ENCODE data around the gene GORASP1. TPM values are rescaled to one million over a fixed set of nuclear protein-coding genes. Genes with fewer than 3 reads are reported as not detected.

GORASP1 gene
- polyA plus RNA-seq (ENCODE audit: insufficient read length in 3 of 3), result 10 to 100 TPM; 60.8 to 73.9 (median 66.3) TPM
- long read RNA-seq, donor 1, partial matches to known transcripts, result 0 of 3 reads
- long read RNA-seq, donor 1, other reads (novel, unspliced or antisense), result 0 of 3 reads
- long read RNA-seq, donor 2, partial matches to known transcripts, result 6 of 12 reads
- long read RNA-seq, donor 2, other reads (novel, unspliced or antisense), result 0 of 12 reads
- long read RNA-seq, donor 3, partial matches to known transcripts, result 0 of 3 reads
- long read RNA-seq, donor 3, other reads (novel, unspliced or antisense), result 0 of 3 reads
- long read RNA-seq, donor 4, transcript GORASP1-201 (9 exons, 3,722 nt), result major isoform, 8 of 10 reads
- long read RNA-seq, donor 4, partial matches to known transcripts, result 0 of 10 reads
- long read RNA-seq, donor 4, other reads (novel, unspliced or antisense), result 0 of 10 reads
- long read RNA-seq, donor 5, result 0 reads
- long read RNA-seq, donor 6, partial matches to known transcripts, result 0 of 1 reads
- long read RNA-seq, donor 6, other reads (novel, unspliced or antisense), result 0 of 1 reads
- long read RNA-seq, donor 7, partial matches to known transcripts, result 0 of 3 reads
- long read RNA-seq, donor 7, other reads (novel, unspliced or antisense), result 0 of 3 reads
- long read RNA-seq, donor 8, partial matches to known transcripts, result 0 of 4 reads
- long read RNA-seq, donor 8, other reads (novel, unspliced or antisense), result 0 of 4 reads
- long read RNA-seq, donor 9, partial matches to known transcripts, result 0 of 5 reads
- long read RNA-seq, donor 9, other reads (novel, unspliced or antisense), result 0 of 5 reads
- long read RNA-seq, donor 10, partial matches to known transcripts, result 0 of 5 reads
- long read RNA-seq, donor 10, other reads (novel, unspliced or antisense), result 0 of 5 reads
- long read RNA-seq, donor 11, partial matches to known transcripts, result 0 of 6 reads
- long read RNA-seq, donor 11, other reads (novel, unspliced or antisense), result 0 of 6 reads
- long read RNA-seq, donor 12, partial matches to known transcripts, result 10 of 13 reads
- long read RNA-seq, donor 12, other reads (novel, unspliced or antisense), result 0 of 13 reads
- long read RNA-seq, donor 13, partial matches to known transcripts, result 6 of 12 reads
- long read RNA-seq, donor 13, other reads (novel, unspliced or antisense), result 0 of 12 reads
- long read RNA-seq, donor 14, partial matches to known transcripts, result 0 of 2 reads
- long read RNA-seq, donor 14, other reads (novel, unspliced or antisense), result 0 of 2 reads
- long read RNA-seq, donor 15, partial matches to known transcripts, result 0 of 2 reads
- long read RNA-seq, donor 15, other reads (novel, unspliced or antisense), result 0 of 2 reads
- long read RNA-seq, donor 16, transcript GORASP1-201 (9 exons, 3,722 nt), result major isoform, 9 of 21 reads
- long read RNA-seq, donor 16, partial matches to known transcripts, result 7 of 21 reads
- long read RNA-seq, donor 16, other reads (novel, unspliced or antisense), result 0 of 21 reads

DNA sequence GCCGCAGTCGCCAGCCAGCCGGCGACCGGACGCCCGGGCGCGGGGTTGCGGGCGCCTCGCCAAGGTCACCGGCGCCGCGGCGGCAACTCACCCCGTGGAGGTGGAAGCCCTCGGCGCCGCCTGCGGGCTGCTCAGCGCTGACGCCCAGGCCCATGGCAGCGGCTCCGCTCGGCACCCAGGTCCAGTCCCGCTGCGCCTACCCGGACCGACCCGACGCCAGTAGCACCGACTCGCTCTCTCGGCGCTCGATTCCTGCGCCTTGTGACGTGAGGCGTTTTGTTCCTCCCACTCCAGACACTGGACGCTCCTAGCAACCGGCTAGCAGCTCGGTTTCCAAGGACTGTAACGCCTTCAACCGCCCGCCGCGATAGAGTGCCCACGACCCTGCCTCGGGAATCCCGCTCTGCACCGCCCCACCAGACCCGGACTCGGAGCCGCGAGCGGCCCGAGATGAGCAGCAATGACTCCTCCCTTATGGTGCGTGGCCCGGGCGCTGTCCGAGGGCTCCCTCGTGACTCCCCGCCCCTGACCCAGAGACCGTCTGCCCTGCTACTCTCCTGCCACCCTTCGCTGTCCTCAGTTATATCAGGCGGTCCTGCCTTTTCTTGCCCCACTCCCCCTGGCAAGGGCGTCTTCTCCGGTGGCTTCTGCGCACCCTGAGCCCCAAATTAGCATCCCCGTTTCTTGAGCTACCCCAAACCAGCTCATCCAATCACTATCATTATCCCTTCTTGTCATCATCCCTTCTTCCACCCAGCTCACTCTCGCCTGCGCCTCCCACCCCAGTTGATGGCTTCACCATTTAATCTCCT is at the start of gene GORASP1, which contains the start of gene TTC21A:
Gene GORASP1, minus strand, starts transcription at position 240 of the 812 bp plus-strand sequence. Its CDS starts 86 bp downstream, at position 154.
Gene TTC21A, plus strand, starts transcription at position 293 of the 812 bp plus-strand sequence. Its CDS starts 158 bp downstream, at position 451.
- DNase-seq (ENCODE audit: extremely low read depth in 1 of 11, low read depth in 9 of 11, low spot score in 4 of 11), result peak; percentile 75 to 92 (median 85)

DNA sequence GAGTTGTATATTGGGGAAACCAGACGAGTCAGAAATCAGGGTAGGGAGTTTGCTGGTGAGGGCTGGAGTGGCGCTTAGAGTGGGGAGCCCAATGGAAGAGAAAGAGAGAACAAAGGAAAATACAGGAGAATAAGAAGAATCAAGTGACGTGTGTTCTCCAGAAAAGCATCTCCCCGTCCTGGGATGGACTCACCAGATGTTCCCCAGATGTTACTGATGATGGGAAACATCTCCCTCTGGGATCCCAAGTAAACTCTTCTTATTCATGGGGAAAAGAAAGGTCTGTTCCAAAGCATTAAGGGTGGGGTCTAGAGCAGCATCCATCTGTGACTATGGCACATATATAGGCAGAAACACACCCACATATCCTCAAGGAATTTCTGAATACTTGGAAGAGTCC is 49.0 kb upstream of the GORASP1 start:
- DNase-seq (ENCODE audit: extremely low read depth in 1 of 11, low read depth in 9 of 11, low spot score in 4 of 11), result no peak

DNA sequence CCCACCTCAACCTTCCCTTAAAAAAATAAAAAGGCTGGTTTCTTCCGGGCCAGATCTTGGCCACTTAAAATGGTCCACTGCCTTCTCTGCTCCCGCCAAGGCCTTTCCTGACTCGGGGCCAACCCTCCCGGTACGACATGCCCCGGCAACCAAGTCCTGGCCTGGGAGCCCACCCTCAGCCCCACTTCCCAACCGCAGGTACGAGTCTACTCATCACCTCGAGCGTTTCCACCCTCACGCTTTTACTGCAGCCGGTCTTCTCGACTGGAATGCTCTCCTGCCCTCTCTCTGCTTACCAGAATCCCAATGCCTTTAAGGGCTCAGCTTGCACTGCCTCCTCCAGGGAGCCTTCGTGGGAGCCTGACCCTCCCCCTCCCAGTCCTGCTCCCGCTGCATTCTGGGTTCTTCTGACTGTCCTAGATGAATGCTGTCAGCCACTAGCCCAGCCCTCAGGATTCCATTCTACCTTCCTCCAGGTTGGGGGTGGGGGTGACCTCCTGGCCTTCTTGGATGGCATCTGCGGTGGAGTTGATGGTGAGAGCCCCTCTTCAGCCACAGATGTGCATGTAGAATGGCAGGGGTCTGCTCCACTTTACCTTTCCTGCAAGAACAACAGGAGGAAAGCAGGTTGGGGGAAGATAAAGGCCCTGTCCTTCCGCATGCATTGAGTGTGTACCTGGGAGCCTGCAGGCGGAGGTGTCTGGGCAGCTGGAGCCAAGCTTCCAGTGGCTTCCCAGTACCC is 47.0 kb upstream of the GORASP1 start:
- DNase-seq (ENCODE audit: extremely low read depth in 1 of 11, low read depth in 9 of 11, low spot score in 4 of 11), result no peak

GRCh38 chr3:39153977-39154279 is 46.5 kb upstream of the GORASP1 start:
- no peak for DNase-seq (ENCODE audit: extremely low read depth in 1 of 11, low read depth in 9 of 11, low spot score in 4 of 11)

- peak in 4 of 11 donors; percentile 36 to 63 (median 53) for DNase-seq (ENCODE audit: extremely low read depth in 1 of 11, low read depth in 9 of 11, low spot score in 4 of 11)
Observed at GRCh38 chr3:39150803-39151631, 43.6 kb upstream of the GORASP1 start.

DNA sequence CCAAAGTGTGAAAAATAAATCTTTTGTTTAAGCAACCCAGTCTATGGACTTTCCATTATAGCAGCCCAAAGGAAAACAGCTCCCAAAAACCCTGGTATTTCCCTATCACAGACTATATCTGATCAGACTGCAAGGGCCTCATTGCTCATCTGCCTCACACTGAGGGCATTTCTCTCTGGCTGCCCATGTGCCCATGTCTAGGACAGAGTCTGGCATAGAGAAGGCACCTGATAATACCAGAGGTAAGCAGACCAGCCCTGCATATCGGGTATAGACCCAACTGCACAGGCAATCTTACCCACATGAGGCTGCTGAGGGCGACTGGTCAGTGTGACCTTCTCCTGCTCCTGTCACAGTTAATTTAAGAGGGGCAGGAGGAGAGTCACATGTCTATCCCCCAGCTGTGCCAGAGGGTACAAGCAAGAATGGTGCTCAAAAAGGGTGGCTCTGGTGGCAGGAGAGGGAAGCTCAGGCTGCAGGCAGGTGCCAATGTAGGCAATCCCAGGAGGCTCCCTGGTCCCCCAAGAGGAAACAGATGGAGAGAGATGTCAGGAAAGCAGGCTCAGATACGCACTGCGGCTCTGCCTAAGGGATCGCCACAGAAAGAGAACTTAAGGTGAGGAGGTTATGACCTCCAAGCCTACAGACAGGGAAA is 42.8 kb upstream of the GORASP1 start:
- DNase-seq (ENCODE audit: extremely low read depth in 1 of 11, low read depth in 9 of 11, low spot score in 4 of 11), result no peak

- no peak for DNase-seq (ENCODE audit: extremely low read depth in 1 of 11, low read depth in 9 of 11, low spot score in 4 of 11)
Observed at GRCh38 chr3:39149498-39150147, 42.2 kb upstream of the GORASP1 start.

DNA sequence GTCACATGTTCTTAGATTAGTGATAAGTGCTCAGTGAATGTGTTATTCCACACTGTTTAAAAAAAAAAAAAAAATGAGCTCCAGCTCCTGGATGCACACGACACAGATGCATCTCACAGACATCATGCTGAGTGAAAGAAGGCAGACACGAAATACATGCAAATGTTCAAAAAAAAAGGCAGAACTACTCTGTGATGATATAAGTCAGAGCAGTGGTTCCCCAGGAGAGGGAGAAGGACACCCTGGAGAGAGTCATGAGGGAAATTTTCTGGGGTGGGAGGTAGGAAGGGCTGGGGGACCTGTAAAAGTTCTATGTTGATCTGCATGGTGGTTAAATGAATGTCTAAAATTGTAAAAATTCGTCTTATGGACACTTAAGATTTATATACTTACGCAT is 41.6 kb upstream of the GORASP1 start:
- DNase-seq (ENCODE audit: extremely low read depth in 1 of 11, low read depth in 9 of 11, low spot score in 4 of 11), result no peak

DNA sequence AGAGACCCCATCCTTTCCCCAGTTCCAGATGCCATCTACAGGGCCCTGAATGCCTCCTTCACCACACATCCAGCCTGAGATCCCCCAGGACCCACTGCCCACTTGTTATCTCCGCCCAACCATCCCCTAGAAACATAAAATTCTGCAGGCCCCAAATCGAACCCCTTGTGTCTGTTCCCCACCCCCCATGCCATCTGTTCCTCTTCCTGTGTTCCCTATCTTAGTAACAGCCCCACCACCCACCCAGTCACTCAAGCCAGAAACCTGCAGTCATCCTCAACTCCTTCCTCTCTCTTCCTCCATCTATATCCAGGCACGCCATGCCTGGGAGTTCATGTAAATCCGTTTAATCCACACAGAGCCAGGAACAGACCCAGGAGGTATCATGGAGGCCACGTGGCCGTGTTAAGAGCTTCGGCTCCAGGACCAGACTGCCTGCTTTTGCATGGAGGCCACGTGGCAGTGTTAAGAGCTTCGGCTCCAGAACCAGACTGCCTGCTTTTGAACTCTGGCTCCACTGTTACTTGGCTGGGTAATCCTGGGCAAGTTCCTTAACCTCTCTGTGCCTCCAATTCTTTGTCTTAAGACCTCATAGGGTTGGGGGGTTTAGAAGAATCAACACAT is 41.1 kb upstream of the GORASP1 start:
- DNase-seq (ENCODE audit: extremely low read depth in 1 of 11, low read depth in 9 of 11, low spot score in 4 of 11), result no peak

DNA sequence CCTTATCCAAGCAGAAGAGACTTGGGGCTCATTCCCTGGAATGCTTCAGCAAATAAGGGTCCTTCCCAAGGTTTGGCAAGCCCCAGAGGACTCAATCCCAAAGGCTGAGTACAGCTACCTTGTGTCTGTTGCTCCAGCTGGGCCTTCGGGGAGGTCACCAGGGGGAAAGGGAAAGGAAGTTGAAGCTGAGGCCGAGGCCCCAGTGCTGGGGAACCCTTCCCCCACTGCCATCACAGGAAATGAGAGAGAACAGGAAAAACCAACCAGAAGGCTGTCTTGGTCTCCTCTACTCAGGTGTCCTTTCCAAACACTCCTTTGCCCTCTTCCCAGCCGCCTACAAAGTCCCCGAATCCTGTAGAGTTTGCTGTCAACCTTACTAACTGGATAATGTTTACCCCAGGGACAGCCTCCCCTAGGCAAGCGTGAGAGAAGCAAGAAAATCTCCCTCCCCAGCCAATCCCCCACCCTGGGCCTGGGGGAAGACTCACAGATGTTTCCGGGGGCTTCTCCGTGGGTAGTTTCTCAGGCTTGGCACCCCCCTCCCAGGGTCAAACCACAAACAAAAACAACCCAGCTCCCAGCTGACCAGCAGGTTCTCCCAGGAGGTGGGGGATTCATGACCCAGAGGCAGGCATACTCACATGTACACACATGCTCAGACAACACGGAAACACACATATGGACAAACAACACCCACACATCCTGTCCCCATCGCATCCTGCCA is 40.4 kb upstream of the GORASP1 start:
- DNase-seq (ENCODE audit: extremely low read depth in 1 of 11, low read depth in 9 of 11, low spot score in 4 of 11), result peak in 3 of 11 donors; percentile 40 to 49 (median 48)

GRCh38 chr3:39146611-39147591 is 39.5 kb upstream of the GORASP1 start:
- DNase-seq (ENCODE audit: extremely low read depth in 1 of 11, low read depth in 9 of 11, low spot score in 4 of 11), result no peak

- no peak for DNase-seq (ENCODE audit: extremely low read depth in 1 of 11, low read depth in 9 of 11, low spot score in 4 of 11)
Observed at GRCh38 chr3:39146083-39146501, 38.7 kb upstream of the GORASP1 start.

DNA sequence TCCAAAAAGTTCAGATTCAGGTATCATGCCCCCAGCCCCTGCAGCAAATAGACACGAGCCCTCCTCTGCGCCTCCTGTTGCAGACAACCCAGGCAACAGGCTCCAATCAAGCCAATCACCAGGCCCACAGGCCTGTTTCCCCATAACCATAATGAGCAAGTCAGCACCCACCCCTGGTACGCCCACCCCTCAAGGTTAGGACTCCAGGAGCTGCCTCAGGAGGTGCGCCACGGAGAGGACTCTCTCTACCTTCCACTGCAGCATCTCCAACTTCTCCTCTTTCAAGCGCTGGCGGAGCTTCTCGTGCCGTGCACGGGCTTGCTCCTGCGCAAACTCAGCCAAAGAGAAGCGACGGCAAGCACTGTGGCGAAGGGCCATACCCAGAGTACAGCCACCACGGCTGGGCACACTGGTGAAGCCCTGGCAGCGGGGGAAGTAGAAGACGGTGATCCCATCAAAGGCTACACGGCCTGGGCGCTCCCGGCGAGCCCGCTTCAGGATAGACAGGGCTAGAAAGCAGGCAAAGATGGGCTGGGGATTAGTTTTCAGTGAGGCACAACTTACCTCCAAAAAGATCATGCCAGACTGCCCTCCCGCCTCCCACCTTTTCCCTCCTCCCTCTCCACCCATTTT is 37.4 kb upstream of the GORASP1 start:
- DNase-seq (ENCODE audit: extremely low read depth in 1 of 11, low read depth in 9 of 11, low spot score in 4 of 11), result no peak
